Epithelial cell of proximal tubule (primary cell): ENCODE measurements around the gene ACD. TPM values are rescaled to one million over a fixed set of nuclear protein-coding genes. Genes with fewer than 3 reads are reported as not detected.

Experiments
- DNase-seq: peaks from one replicate; pipeline ENCODE4 v3.0.0-alpha.2; 2011; ENCODE audit warnings: low read depth
- H3K4me3 ChIP-seq: 2 replicates; pipeline ENCODE4 v1.5.1; 2011; ENCODE audit warnings: low read depth, mild to moderate bottlenecking, low read length
- total RNA-seq: library from RNA; depleted of rRNA; stranded (reverse); fragments of >200 nt; gene quantifications from 2 replicates; pipeline ENCODE4 v1.2.3, GENCODE V29; 2015
- TF ChIP-seq, protein P1 (sequence below): conservative IDR thresholded peaks from 2 replicates; pipeline ENCODE4 v1.5.1; 2012; ENCODE audit warnings: low read depth, mild to moderate bottlenecking, low read length

ACD gene
- total RNA-seq, 1 donor from 2014 or later, result 71.6 TPM

DNA sequence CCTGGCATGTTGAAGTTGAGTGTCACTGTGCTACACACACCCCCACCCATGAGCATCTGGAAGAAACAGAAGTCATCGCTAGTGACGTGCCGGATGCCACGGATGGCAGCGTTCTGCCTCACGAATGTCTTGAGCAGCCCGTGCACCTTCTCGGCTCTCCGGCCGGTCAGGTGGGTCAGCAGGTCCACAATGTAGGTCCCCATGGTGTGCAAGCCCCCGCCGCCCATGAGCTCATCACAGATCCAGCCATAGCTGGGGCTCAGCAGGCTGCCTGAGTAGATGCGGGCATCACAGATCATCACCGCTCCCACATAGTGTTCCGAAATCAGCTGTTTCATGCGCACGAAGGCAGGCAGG lies 15.5 kb upstream of the ACD start:
- DNase-seq, result no peak
- TF ChIP-seq, protein P1, sequence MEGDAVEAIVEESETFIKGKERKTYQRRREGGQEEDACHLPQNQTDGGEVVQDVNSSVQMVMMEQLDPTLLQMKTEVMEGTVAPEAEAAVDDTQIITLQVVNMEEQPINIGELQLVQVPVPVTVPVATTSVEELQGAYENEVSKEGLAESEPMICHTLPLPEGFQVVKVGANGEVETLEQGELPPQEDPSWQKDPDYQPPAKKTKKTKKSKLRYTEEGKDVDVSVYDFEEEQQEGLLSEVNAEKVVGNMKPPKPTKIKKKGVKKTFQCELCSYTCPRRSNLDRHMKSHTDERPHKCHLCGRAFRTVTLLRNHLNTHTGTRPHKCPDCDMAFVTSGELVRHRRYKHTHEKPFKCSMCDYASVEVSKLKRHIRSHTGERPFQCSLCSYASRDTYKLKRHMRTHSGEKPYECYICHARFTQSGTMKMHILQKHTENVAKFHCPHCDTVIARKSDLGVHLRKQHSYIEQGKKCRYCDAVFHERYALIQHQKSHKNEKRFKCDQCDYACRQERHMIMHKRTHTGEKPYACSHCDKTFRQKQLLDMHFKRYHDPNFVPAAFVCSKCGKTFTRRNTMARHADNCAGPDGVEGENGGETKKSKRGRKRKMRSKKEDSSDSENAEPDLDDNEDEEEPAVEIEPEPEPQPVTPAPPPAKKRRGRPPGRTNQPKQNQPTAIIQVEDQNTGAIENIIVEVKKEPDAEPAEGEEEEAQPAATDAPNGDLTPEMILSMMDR, result no peak
- no peak overlapping the region for H3K4me3 ChIP-seq

DNA sequence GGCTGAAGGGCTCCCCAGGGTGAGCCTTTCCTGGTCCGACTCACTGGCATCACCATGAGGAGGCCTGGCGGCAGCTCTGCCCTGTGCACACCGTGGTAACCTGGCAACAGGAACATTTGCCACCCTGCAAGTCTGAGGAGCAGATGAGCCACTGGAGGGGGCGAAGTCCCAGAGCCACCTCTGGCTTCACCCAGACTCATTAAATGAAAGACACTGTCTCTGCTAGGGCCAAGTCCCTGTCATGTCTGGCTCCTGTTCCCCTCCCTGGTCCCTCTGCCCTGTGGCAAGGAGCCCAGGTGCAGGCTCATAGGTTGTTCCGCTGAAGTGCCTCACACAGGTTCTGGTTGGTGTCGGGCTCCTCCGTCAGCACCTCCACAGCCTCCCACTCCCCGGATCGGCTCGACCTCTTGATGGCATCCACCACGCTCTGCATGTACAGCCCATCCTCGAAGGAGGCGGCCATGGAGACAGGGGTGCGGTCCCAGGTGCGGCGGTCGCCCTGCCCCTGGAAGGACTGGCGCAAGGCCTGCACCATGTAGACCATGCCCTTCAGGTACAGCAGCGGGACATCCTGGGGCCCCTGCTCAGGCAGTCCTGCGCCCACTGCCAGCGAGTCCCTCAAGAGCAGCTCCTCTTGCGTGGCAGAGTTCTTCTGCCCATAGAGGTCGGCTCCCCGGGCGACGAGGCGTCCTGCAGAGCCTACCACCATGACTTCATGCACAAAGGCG lies 15.0 kb upstream of the ACD start:
- TF ChIP-seq, protein P1, result no peak
- H3K4me3 ChIP-seq, result no peak overlapping the region
- no peak for DNase-seq

DNA sequence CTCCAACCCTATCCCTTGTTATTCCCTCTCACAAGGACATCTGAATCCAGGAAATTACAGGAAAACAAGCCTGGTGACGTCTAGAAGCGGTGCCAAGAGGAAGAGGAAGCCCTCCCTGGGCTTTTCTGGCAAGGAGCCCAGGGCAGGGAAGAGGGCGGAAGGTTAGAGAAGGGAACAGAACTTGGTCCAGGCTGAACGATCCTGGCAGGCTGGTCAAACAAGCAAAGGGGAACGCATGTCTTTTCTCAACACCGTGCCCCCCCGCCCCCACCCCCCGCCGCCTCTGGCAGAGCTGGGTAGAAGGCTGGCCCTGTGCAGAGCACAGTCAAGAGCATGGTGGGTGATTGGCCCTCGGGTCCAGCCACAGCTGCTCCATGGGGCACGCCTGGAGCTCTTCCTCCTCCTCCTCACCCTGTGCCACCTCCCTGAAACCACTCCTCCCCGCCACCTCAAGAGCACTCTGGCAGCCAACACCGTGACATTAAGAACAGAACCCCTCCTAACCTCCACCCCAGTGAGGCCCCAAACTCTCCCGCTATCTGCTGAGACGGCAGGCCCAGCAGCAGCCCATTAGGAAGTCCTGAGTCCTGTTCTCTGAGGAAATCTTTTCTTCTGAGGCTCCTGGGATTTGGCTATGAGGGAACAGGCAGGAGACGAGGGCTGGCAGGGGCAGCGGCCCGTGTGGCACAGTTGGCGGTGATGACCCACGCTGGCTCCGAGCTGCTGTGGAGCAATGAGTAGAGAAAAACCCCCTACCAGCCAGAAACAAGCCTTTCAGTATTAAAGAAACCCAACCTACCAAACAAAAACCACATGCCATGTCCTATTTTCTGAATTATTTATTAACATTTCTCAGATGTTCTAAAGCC lies 13.9 kb upstream of the ACD start:
- TF ChIP-seq, protein P1, result no peak
- DNase-seq, result no peak

GRCh38 chr16:67672739-67673662 lies 12.9 kb upstream of the ACD start:
- no peak for DNase-seq
- H3K4me3 ChIP-seq, result no peak overlapping the region
- TF ChIP-seq, protein P1, result peak; percentile 91

More for the DNA sequence above, 13.9 kb upstream of the ACD start:
- H3K4me3 ChIP-seq, result no peak overlapping the region

GRCh38 chr16:67672306-67672705 lies 12.2 kb upstream of the ACD start:
- no peak for DNase-seq
- H3K4me3 ChIP-seq, result no peak overlapping the region
- TF ChIP-seq, protein P1, result no peak

DNA sequence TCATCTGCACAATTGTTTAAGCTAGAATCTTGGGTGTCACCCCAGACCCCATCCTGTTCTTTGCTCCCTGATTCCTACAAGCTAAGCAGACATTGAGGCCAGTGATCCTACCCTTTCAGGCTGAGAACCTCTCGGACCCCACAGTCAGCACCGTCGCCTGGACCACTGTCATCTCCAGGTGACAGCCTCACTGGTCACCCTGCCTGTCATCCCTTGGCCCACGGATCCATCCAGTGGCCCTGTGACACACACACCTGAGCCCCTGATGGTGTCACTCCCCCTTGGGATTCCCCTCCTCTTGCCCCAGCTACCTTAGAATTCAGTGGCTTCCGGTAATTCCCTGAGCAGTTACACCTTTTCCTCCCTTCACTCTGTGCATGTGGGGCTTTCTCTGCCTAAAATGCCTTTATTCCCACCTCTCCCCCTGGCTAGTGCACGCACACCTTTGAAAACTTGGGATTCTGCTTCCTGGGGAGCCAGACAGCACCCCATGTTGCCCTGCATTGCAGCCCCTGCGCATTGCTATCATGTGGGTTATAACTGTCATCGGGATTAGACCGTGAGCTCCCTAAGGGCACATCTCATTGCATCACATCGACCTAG lies 9.5 kb upstream of the ACD start:
- DNase-seq, result no peak
- H3K4me3 ChIP-seq, result no peak overlapping the region
- TF ChIP-seq, protein P1, result no peak
